Hepatocyte (in vitro differentiated cells): ENCODE measurements around the gene CRIM1.

Source experiments
- CTCF ChIP-seq: fragments of 200-600 bp; sonication (generic); IDR thresholded peaks from 2 replicates; pipeline ENCODE4 v1.5.1; 2016; ENCODE audit warnings: antibody characterized with exemption, mild to moderate bottlenecking; ENCODE audit not compliant: poor library complexity
- EZH2 ChIP-seq: fragments of 200-600 bp; sonication (generic); IDR thresholded peaks from 2 replicates; pipeline ENCODE4 v1.6.1; 2016; ENCODE audit warnings: antibody characterized with exemption, mild to moderate bottlenecking, borderline replicate concordance
- EZH2phosphoT487 ChIP-seq: fragments of 200-600 bp; sonication (generic); IDR thresholded peaks from one replicate; pipeline ENCODE4 v1.6.1; 2018; ENCODE audit warnings: antibody characterized with exemption, mild to moderate bottlenecking, low read depth, moderate library complexity; ENCODE audit not compliant: unreplicated experiment, severe bottlenecking

DNA sequence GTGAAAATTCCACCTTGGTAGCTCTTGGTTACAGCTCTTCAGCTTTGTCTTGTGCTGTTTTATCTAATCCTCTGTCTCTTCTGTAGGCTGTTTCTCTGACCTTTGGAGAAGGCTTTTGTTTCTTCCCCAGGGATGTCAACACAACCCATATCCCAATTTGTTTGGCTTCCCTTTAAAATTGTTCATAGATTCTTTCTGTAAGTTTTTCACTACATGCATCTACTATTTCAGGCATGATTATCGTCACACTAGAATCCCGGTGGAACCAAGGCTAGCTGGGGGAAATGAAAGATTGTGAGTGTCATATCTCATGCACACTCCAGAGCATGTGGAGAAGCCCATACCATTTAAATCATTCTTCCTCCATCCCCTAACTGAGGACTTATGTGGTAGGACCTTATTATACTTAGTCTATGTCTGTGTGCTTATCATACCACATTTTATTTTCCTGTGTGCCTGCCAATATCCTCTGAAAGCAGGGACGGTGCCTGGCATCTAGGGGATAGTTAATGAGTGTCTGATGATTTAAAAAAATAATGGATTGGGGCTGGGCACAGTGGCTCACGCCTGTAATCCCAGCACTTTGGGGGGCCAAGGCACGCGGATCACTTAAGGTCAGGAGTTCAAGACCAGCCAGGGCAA is 59.9 kb downstream of the CRIM1 start:
- no peak for TF ChIP-seq CTCF
- no peak for TF ChIP-seq EZH2
- no peak for TF ChIP-seq EZH2phosphoT487
